OCI-LY3 (cell line): ENCODE data around the gene CCBE1.

ENCODE experiments used
- H2AFZ ChIP-seq: fragments of 200-600, 300-600 bp; shearing (Covaris generic); 2 replicates; pipeline ENCODE4 v1.6.0; 2014; ENCODE audit warnings: antibody characterized with exemption, low read depth, low read length
- H3K27ac ChIP-seq: fragments of 200-600, 300-600 bp; sonication (generic); 2 replicates; pipeline ENCODE4 v1.5.1; 2014; ENCODE audit warnings: mild to moderate bottlenecking, low read length, moderate library complexity, mixed read lengths
- H3K27me3 ChIP-seq: fragments of 200-600, 300-600 bp; sonication (generic); 2 replicates; pipeline ENCODE4 v1.6.1; 2014; ENCODE audit warnings: low read depth, low read length, mixed read lengths
- H3K36me3 ChIP-seq: fragments of 200-600, 300-600 bp; sonication (generic); replicated peaks from 2 replicates; pipeline ENCODE3; 2014; ENCODE audit warnings: low read depth, low read length, mixed read lengths
- H3K4me1 ChIP-seq: fragments of 300-600, 200-600 bp; sonication (generic); 2 replicates; pipeline ENCODE4 v1.6.1; 2014; ENCODE audit warnings: low read length, mixed read lengths
- H3K4me2 ChIP-seq: fragments of 200-600, 300-600 bp; sonication (generic); 2 replicates; pipeline ENCODE4 v1.6.1; 2014; ENCODE audit warnings: low read length, mixed read lengths
- H3K4me3 ChIP-seq: fragments of 300-600, 200-600 bp; sonication (generic); 2 replicates; pipeline ENCODE4 v1.5.1; 2014; ENCODE audit warnings: antibody characterized with exemption, mild to moderate bottlenecking, low read length, moderate library complexity
- H3K79me2 ChIP-seq: fragments of 300-600, 200-600 bp; shearing (Covaris generic); 2 replicates; pipeline ENCODE4 v1.6.1; 2014; ENCODE audit warnings: mild to moderate bottlenecking, low read length, mixed read lengths
- H3K9ac ChIP-seq: fragments of 300-600, 200-600 bp; shearing (Covaris generic); 2 replicates; pipeline ENCODE4 v1.6.0; 2014; ENCODE audit warnings: mild to moderate bottlenecking, low read length, moderate library complexity
- H3K9me3 ChIP-seq: fragments of 200-600, 300-600 bp; shearing (Covaris generic); 2 replicates; pipeline ENCODE4 v1.6.1; 2014; ENCODE audit warnings: low read length, mixed read lengths; ENCODE audit not compliant: insufficient read depth
- H4K20me1 ChIP-seq: fragments of 200-600, 300-600 bp; sonication (generic); 2 replicates; pipeline ENCODE4 v1.6.1; 2016; ENCODE audit warnings: low read length, mixed read lengths; ENCODE audit not compliant: insufficient read depth
- EZH2phosphoT487 ChIP-seq: fragments of 200-600 bp; shearing (Covaris generic); IDR thresholded peaks from 2 replicates; pipeline ENCODE4 v1.6.1; 2018; ENCODE audit warnings: antibody characterized with exemption, mixed run types, low read depth
- TF ChIP-seq, protein P1 (sequence below): fragments of 200-600, 300-600 bp; sonication (generic); IDR thresholded peaks from 2 replicates; pipeline ENCODE4 v1.5.1; 2014; ENCODE audit warnings: antibody characterized with exemption, low read length, low read depth

Gene CCBE1

DNA sequence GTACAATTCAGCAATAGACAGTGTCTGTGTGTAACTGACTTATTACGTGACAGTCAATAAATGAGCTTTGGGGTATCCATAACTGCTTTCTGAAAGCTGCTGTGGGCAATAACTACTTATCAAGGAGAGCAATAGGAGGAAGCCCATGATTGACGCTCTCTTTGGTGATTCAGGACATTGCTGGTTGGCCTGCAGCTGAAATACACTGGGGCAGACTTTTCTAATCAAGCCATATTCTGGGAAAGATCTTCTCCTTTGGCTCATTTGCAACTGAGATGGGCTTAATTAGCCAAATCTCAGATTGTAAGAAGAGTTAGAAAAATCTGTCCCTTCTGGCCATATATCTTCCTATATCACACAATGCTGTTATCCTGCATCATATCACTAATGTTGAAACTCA, 24.0 kb upstream of the CCBE1 start:
- H4K20me1 ChIP-seq: no peaks in the 10 kb centered on the region
- H3K27me3 ChIP-seq: peaks cover 49% of the 10 kb centered on the region
- no peaks in the 10 kb centered on the region for H3K79me2 ChIP-seq
- no peaks in the 10 kb centered on the region for H3K36me3 ChIP-seq
- H3K9me3 ChIP-seq: no peaks in the 10 kb centered on the region
- H3K27ac ChIP-seq: no peak overlapping the region
- H3K9ac ChIP-seq: no peak overlapping the region
- no peaks in the 10 kb centered on the region for H3K4me1 ChIP-seq
- no peak for TF ChIP-seq EZH2phosphoT487
- TF ChIP-seq, protein P1, sequence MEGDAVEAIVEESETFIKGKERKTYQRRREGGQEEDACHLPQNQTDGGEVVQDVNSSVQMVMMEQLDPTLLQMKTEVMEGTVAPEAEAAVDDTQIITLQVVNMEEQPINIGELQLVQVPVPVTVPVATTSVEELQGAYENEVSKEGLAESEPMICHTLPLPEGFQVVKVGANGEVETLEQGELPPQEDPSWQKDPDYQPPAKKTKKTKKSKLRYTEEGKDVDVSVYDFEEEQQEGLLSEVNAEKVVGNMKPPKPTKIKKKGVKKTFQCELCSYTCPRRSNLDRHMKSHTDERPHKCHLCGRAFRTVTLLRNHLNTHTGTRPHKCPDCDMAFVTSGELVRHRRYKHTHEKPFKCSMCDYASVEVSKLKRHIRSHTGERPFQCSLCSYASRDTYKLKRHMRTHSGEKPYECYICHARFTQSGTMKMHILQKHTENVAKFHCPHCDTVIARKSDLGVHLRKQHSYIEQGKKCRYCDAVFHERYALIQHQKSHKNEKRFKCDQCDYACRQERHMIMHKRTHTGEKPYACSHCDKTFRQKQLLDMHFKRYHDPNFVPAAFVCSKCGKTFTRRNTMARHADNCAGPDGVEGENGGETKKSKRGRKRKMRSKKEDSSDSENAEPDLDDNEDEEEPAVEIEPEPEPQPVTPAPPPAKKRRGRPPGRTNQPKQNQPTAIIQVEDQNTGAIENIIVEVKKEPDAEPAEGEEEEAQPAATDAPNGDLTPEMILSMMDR: no peak
- H3K4me3 ChIP-seq: no peak overlapping the region
- H2AFZ ChIP-seq: no peak overlapping the region
- no peak overlapping the region for H3K4me2 ChIP-seq

DNA sequence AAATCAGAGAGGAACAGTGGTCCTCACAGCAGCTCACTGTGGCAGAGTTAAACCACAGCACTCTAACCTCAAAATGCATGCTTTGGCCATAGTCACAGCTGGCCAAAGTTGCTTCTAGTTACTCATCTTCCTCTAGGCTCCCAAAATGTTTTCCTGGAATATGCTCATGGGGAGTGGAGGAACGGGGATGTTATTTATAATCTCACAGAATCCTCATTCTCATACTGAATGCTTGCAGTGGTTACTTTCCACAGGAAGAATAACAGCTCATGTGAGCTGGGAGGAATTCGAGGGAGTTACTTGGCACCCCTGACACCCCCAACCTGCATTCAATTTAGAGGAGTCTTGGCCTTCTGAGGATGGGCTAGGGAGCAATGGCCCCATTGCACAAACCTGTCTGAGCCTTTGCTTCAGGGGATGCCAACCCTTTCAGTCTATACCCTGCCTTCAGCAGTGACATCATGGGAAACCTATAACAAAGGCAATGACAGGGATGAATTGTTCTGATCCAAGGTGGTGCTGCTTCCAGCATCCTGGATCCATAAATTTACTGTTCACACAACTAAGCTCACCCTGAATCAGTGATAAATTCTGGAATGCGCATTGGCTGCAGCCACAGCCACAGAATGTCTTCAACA, 22.4 kb upstream of the CCBE1 start:
- Histone ChIP-seq H3K4me2 (no peak overlapping the region), H3K9ac (no peak overlapping the region), H3K9me3 (no peaks in the 10 kb centered on the region), H4K20me1 (no peaks in the 10 kb centered on the region), H3K4me3 (no peak overlapping the region), H3K27me3 (peaks cover 47% of the 10 kb centered on the region), H3K79me2 (no peaks in the 10 kb centered on the region), H3K36me3 (no peaks in the 10 kb centered on the region), H2AFZ (no peak overlapping the region), H3K27ac (no peak overlapping the region), H3K4me1 (no peaks in the 10 kb centered on the region)
- TF ChIP-seq, protein P1: no peak
- TF ChIP-seq EZH2phosphoT487: no peak

DNA sequence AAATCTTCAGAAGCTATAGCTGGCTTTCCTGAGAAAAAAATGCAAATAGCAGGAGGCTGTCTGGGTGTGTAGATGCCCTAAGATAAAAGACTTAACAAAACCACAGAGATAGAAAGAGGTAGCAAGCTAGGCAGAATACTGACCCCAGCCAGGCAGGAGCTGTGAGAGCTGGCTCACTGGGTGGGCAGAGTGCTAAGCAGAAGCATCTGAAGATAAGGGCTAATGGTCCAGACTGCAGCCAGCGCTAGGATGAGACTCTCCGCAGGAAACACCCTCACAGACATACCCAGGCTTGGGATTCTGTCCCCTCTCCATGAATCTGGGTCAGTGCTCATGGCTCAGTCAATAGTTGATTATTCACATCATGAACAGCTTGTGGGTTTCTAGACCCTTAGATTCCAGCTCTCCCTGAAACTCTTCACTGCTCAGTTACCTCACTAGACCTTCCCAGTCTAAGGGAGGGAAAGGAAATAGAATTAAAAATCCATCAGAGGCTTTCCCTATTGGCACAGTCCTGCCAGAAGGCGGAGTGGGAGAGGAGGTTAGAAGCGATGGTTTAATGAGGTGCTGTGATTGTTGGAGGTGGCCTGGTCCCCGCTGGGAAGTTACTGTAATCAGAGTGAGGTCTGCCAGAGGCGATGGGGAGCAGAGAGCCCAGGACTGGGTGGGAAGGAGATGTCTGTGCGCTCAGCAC, 21.4 kb upstream of the CCBE1 start:
- Histone ChIP-seq H3K9ac (no peak overlapping the region), H3K9me3 (no peaks in the 10 kb centered on the region), H2AFZ (no peak overlapping the region), H3K27ac (no peak overlapping the region), H3K79me2 (no peaks in the 10 kb centered on the region), H3K4me2 (no peak overlapping the region), H3K4me3 (no peak overlapping the region), H3K4me1 (no peaks in the 10 kb centered on the region), H3K36me3 (no peaks in the 10 kb centered on the region), H4K20me1 (no peaks in the 10 kb centered on the region), H3K27me3 (peaks cover 47% of the 10 kb centered on the region)
- TF ChIP-seq, protein P1: no peak
- no peak for TF ChIP-seq EZH2phosphoT487

DNA sequence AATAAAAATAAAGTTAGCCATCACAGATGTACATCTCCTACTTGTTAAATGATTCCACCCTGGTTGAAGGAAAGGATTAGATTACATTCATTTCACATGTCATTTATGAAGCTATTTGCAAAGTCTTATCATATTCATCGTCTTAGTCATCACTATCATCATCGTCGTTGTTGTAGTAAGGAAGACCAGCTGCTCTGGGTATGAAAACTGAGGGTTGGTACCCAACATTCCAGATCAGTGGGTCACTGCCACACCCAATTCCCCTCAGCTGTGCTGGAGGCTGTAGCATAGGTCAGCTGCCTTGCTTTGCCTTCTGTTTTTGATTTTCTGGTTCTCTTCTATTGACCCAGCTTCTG, 20.9 kb upstream of the CCBE1 start:
- no peak for TF ChIP-seq EZH2phosphoT487
- TF ChIP-seq, protein P1: no peak
- no peaks in the 10 kb centered on the region for H3K79me2 ChIP-seq
- peaks cover 47% of the 10 kb centered on the region for H3K27me3 ChIP-seq
- H3K27ac ChIP-seq: no peak overlapping the region
- no peak overlapping the region for H3K4me3 ChIP-seq
- no peak overlapping the region for H3K4me2 ChIP-seq
- no peaks in the 10 kb centered on the region for H4K20me1 ChIP-seq
- H3K4me1 ChIP-seq: no peaks in the 10 kb centered on the region
- H2AFZ ChIP-seq: no peak overlapping the region
- no peak overlapping the region for H3K9ac ChIP-seq
- no peaks in the 10 kb centered on the region for H3K9me3 ChIP-seq
- no peaks in the 10 kb centered on the region for H3K36me3 ChIP-seq
